D721Med (cell line): ENCODE results near the gene PSAT1.

ENCODE experiments used
- DNase-seq: peaks from one replicate; pipeline ENCODE4 v3.0.0; 2011; ENCODE audit warnings: low spot score; ENCODE audit not compliant: insufficient read length
- FAIRE-seq: peaks from 2 replicates; lab custom pipeline; 2011; peaks lifted over from hg19 to GRCh38; lab: Jason Lieb, UNC
- TF ChIP-seq, protein P1 (sequence below): IDR thresholded peaks from 2 replicates; pipeline ENCODE4 v1.5.1; 2012; ENCODE audit warnings: mild to moderate bottlenecking, control low read depth; ENCODE audit not compliant: insufficient read depth; ENCODE audit errors: missing control alignments

PSAT1 gene

DNA sequence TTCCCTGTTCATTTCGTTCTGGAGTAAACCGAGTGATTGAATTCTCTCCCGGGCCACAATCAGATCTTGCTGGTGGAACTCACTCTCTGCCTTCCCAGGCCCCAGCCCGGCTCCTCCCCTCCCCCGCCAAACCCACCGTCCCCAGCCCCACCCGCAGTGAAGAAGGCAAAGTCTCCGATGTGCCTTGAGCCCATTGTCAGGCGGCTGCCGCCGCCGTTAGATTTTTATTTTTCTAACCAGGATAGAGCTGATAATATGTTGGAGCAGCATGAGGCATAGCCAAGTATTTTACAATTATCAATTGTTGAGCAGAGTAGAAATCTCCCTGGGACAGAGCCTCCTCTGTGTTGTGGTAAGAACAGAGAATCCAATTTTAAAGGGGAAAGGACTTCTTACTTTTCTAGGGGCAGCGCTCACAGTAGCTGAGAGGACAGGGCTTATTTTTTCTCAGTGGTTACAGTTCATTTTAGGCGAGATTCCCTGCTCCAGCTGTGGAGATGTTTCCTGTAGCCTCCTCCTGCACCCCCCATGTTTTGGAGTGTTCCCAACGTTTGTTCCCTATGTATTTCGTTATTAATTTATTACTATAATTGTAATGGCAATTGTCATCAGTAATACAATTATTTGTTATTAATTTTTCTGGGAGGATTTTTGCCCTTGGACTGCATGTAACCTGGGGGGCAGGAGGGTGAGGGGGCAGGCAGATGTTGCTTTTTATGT is 1.3 kb downstream of the PSAT1 start:
- no peak for DNase-seq
- no peak for FAIRE-seq
- TF ChIP-seq, protein P1, sequence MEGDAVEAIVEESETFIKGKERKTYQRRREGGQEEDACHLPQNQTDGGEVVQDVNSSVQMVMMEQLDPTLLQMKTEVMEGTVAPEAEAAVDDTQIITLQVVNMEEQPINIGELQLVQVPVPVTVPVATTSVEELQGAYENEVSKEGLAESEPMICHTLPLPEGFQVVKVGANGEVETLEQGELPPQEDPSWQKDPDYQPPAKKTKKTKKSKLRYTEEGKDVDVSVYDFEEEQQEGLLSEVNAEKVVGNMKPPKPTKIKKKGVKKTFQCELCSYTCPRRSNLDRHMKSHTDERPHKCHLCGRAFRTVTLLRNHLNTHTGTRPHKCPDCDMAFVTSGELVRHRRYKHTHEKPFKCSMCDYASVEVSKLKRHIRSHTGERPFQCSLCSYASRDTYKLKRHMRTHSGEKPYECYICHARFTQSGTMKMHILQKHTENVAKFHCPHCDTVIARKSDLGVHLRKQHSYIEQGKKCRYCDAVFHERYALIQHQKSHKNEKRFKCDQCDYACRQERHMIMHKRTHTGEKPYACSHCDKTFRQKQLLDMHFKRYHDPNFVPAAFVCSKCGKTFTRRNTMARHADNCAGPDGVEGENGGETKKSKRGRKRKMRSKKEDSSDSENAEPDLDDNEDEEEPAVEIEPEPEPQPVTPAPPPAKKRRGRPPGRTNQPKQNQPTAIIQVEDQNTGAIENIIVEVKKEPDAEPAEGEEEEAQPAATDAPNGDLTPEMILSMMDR, result no peak

DNA sequence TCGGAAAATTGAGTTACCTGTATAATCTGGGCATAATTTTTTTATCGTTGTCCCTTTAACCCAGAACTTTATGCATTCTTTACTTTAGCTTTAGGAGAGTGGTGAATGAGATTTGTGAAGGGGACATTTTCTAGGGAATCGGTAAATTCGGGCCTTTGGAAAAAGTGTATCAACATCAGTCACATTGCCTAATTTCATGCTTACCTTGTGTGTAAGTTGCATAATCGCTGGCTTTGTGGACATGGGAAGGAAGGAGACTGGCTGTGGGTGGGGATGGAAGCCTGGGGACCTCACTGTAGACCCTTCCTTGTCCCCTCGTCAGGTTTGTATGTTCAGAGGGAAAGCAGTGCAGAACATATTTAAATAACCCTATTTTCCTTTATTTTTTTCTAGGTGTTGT is 3.3 kb downstream of the PSAT1 start:
- DNase-seq (no peak), FAIRE-seq (no peak)
- TF ChIP-seq, protein P1, result no peak

DNA sequence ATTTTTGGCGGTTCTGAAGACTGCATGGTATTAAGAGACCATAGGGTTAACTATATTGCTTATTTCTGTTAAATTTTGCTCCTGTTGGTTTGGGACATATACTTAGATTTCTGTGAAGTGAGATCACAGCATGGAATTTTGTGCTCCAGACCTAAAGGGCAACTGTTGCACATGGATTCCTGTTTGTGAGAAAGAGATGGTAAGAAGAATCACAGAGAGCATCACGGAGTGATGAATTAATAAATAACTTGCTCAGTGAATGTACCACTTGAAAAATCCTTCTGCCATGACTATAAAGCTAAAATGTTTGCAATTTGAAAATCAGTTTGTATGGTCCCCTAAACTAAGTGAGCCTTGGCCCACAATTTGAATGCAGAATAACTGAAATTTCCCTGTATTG is 4.5 kb downstream of the PSAT1 start:
- no peak for FAIRE-seq
- TF ChIP-seq, protein P1, result no peak
- no peak for DNase-seq

DNA sequence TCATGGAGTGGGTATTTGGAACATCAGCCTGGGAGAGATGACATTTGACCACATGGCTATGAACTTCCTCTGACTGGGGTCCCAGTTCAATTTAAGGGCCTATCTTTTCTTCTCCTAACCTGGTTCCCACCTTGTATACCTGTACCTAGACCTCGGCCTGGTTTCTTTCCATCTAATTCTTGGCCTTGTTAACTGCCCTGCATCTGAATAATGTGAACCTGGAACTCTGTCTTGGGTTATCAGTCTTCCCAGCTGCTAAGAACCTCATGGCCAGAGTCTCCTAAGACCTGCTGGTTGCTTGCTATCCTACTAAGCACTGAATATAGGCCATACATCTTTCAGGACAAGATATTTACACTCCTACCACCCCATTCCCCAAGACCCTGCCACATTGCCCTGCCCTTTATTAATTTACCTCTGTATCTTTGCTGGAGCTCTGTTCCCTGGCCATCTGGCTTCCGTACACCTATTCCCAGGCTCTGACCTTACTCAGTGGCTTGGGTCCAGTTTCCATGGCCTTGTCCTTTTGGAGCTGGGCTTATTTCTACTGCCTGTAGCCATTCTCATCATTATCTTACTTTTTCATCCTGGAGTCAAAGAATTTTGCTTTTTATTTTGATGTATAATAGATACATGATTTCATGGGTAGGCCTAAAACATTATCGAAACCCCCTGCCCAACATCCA is 6.6 kb downstream of the PSAT1 start:
- no peak for FAIRE-seq
- TF ChIP-seq, protein P1, result no peak
- DNase-seq, result no peak

DNA sequence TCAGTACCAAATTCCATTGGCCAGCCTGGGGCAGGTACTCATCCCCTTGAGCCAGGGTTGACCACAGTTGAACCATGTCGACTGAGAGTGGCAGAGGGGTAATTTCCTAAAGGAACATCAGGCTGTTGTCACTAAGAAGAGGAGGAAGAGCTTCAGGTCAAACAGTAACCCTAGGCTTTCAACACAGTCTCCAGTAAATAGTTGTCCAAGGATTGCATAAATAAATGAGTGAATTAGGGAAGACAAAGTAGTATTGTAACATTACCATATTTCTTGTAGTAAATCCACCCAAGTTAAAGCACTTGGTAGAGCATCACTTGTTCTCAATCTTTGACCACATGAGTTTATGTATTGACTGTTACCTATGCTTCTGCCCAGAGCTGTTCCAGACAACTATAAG is 7.4 kb downstream of the PSAT1 start:
- TF ChIP-seq, protein P1, result no peak
- no peak for DNase-seq
- no peak for FAIRE-seq

DNA sequence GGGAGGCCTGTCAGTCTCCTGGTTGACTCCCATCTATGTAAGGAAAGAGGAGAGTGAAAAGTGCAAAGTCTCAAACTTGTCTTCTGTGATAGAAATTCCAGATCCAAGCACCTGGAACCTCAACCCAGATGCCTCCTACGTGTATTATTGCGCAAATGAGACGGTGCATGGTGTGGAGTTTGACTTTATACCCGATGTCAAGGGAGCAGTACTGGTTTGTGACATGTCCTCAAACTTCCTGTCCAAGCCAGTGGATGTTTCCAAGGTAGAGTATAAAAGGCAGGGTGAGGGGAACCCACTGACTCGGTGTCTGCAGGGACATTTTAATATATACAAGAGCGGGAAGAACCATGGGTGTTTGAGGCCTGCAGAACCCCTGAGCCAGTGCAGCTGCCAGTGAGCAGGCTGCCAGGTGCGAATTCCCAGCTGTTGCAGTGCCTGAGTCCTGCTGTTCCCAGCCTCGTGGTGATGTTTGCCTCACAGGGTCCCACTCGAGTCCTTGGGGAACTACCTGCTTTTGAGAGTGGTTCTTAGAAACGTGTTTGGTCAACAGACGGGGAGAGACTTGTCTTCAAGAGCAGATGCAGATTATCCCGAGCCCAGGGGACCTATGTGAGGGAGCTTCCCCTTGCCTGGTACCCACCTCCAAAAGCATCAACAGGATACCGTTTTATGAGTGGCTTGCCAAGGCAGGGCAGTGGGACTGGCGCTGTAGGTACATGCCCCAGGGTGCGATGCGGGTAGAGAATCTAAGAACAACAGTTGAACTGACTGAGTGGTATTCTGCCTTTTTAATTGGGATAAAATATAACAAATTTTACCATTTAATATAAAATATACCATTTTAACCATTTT is 9.5 kb downstream of the PSAT1 start:
- FAIRE-seq, result no peak

More for the DNA sequence above, 9.5 kb downstream of the PSAT1 start:
- DNase-seq, result no peak
- TF ChIP-seq, protein P1, result no peak
